ENCODE measurements around the gene AQP9. TPM values are rescaled to one million over a fixed set of nuclear protein-coding genes. Genes with fewer than 3 reads are reported as not detected.
A peak's percentile ranks its signal among the peaks of the same experiment; 100 is the strongest.
"Not testable (repeated sequence)": the region's sequence is repeated elsewhere in the genome, so short reads cannot be mapped to it uniquely, and the experiment has no call there.

The AQP9 gene, protein sequence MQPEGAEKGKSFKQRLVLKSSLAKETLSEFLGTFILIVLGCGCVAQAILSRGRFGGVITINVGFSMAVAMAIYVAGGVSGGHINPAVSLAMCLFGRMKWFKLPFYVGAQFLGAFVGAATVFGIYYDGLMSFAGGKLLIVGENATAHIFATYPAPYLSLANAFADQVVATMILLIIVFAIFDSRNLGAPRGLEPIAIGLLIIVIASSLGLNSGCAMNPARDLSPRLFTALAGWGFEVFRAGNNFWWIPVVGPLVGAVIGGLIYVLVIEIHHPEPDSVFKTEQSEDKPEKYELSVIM
- total RNA-seq (2014; rRNA removed; shearing (Covaris generic)), result 0.53 and 0.67 TPM in 2 replicates

DNA sequence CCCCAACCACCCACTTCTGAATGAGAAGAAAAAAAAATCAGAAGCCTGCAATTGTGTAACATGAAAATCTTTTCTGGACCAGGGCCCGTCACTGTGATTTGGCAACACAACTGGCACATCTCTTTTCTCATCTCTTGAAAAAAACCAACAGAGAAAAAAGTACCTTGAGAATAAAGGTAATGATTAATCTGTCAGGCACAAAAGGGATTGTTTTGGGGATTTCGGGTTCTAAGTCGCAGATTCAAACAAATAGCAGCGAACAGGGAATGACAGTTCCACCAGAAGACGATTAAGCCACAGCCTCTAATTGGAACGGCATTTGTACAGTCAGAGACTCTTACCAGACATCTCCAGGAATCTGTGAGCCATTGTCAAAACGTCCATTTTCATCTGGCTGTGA is at the start of gene AQP9:
Gene AQP9, plus strand, starts transcription at position 276 of the 400 bp plus-strand sequence. CDS start 185 bp downstream, outside the sequence.
- 0 out of 2 replicates have a peak, but pooled peaks cover under 1% of the 10 kb centered on the region for H3K4me1 ChIP-seq

DNA sequence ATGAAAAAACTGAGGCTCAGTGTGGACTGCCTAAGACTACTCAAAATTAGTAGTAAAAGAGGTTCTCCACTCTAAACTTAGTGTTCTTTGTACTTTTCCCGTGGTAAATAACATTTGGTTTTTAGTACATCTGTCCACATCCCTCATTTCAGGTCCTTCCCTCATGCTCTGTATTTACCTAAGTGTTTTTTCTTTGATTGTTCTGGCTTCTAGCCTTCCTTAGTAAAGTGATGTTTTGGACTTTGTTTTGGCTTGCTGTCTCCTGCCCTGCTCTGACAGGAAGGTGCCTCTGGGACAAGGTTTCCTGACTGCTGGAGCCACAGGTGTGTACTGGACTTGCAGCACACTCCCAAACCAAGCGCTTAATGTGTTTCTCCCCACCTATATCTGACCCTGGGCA is 42.8 kb upstream of the AQP9 start:
- no peaks in the 10 kb centered on the region for H3K36me3 ChIP-seq

More for the DNA sequence above, at the start of gene AQP9:
- H3K36me3 ChIP-seq, result no peaks in the 10 kb centered on the region
- H3K27ac ChIP-seq, result no peak within 1 kb of the TSS
- no peak within 1 kb of the TSS for H3K4me3 ChIP-seq
- no peaks in the 10 kb centered on the region for H3K27me3 ChIP-seq
- no peaks in the 10 kb centered on the region for H3K9me3 ChIP-seq (replicated peaks)
- DNase-seq, result no peak

DNA sequence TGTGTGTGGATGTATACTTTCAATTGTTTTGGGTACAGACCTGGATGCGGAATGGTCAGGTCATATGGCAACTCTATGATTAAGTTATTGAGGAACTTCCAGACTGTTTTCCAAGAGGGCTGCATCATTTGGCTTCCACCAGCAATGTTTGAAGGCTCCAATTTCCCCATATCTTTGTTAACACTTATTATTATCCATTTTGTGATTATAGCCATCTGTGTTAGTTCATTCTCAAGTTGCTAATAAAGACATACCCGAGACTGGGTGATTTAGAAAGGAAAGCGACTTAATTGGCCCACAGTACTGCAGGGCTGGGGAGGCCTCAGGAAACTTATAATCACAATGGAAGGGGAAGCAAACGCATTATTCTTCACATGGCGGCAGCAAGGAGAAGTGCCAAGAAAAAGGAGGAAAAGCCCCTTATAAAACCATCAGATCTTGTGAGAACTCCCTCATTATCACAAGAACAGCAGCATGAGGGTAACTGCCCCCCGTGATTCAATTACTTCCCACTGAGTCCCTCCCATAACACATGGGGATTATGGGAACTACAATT is 41.6 kb upstream of the AQP9 start:
- no peak overlapping the region for H3K27ac ChIP-seq
- no peaks in the 10 kb centered on the region for H3K4me1 ChIP-seq
- DNase-seq, result no peak

More for the DNA sequence above, 42.8 kb upstream of the AQP9 start:
- H3K4me1 ChIP-seq, result no peaks in the 10 kb centered on the region
- no peak overlapping the region for H3K4me3 ChIP-seq
- H3K27me3 ChIP-seq, result no peaks in the 10 kb centered on the region
- H3K9me3 ChIP-seq (replicated peaks), result no peaks in the 10 kb centered on the region; the same call in 1 of the 2 replicates
- no peak overlapping the region for H3K27ac ChIP-seq
- DNase-seq, result no peak

DNA sequence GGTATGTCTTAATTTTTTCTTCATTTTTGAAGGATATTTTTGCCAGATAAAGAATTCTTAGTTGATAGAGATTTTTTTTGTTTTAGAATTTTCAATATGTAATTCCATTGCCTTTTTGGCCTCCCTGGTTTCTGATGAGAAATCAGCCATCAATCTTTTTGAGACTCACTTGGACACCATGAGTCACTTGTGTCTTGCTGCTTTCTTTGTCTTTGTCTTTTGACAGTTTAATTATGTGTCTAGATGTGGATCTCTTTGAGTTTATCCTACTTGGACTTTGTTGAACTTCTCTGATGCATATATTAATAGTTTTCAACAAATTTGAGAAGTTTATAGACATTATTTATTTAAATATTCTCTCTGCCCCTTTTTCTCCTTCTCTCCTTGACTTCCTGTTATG is 34.7 kb upstream of the AQP9 start:
- H3K9me3 ChIP-seq (replicated peaks), result no peaks in the 10 kb centered on the region
- H3K27me3 ChIP-seq, result no peaks in the 10 kb centered on the region
- no peak for DNase-seq
- no peaks in the 10 kb centered on the region for H3K4me1 ChIP-seq
- H3K27ac ChIP-seq, result no peak overlapping the region
- no peaks in the 10 kb centered on the region for H3K36me3 ChIP-seq
- H3K4me3 ChIP-seq, result no peak overlapping the region

More for the DNA sequence above, 41.6 kb upstream of the AQP9 start:
- Histone ChIP-seq H3K9me3 (replicated peaks) (no peaks in the 10 kb centered on the region), H3K4me3 (no peak overlapping the region), H3K36me3 (no peaks in the 10 kb centered on the region), H3K27me3 (no peaks in the 10 kb centered on the region)

DNA sequence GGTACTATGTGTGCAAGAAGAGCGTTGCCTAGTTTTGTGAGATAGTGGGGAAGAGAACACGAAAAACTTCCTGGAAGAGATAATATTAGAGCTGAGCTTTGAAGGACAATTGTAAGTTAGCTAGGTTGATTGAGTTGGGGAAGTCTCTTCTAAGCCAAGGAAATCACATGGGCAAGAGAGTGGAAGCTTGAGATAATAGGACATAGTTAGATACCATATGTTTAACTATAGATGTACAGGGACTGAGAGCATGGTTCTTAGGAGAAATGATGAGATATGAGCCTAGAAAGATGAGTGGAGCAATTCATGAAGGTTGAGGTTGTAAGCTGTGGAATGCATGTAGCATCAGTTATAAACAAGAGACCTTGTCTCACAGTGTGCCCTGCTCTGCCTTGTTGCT is 30.1 kb upstream of the AQP9 start:
- Histone ChIP-seq H3K36me3 (no peaks in the 10 kb centered on the region), H3K4me1 (peaks cover 12% of the 10 kb centered on the region), H3K9me3 (replicated peaks) (no peaks in the 10 kb centered on the region), H3K27me3 (no peaks in the 10 kb centered on the region), H3K4me3 (no peak overlapping the region), H3K27ac (no peak overlapping the region)
- no peak for DNase-seq

DNA sequence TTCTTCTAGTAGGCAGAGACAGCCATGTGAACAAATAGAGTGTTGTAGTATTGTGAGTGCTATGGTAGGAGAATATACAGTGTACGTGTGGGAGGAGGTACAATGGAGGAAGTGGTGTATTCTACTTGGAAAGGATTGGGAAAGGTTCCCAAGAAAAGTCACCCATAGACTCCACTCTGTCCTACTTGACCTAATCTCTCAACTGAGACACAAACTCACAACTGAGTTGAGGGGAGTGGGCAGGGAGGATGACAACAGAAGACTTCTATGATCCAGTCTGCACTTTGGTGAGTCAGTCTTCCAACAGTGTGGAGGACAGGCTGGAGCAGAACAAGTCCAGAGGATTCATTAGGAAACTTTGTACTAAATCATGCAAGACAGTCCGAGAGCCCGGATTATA is 28.8 kb upstream of the AQP9 start:
- no peak for DNase-seq
- Histone ChIP-seq H3K27me3 (no peaks in the 10 kb centered on the region), H3K9me3 (replicated peaks) (no peaks in the 10 kb centered on the region), H3K4me1 (peaks cover 20% of the 10 kb centered on the region), H3K36me3 (no peaks in the 10 kb centered on the region), H3K27ac (no peak overlapping the region), H3K4me3 (no peak overlapping the region)

DNA sequence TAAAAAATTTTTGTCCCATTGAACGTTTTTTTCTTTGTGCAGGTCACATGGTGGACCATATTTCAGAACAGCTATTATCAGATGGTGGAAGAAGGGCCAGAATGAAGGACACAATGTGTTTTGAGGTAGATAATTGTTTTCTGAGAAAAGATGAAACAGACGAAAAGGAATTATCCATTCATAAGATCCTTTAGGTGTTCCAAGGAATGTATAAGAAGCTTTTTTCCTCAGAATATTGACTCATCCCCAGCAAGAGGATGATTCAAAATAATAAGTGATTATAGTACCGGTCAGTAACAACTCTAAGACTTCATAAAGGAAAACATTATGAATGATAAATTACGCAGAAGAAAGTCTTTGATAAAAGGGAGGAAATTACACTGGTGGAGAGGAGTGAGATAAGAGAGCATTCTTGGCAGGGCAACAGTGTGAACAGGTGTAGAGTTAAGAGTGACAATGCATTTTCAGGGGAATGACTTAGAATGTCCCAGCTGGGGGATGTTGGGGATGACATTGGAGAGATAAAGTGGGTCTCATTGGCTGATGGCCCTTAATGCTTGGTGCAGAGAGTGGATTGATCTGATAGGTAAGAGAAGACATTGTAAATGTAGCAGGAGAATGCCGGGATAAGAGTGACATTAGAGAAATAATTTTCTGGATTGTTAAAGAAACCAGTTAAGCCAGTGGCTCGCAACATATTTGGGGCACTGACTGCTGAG is 27.0 kb upstream of the AQP9 start:
- peak in 1 of 2 experiments; percentile 19 for DNase-seq
- no peak overlapping the region for H3K27ac ChIP-seq
- peaks cover 20% of the 10 kb centered on the region for H3K4me1 ChIP-seq
- H3K36me3 ChIP-seq, result no peaks in the 10 kb centered on the region
- no peak overlapping the region for H3K4me3 ChIP-seq
- no peaks in the 10 kb centered on the region for H3K9me3 ChIP-seq (replicated peaks)
- H3K27me3 ChIP-seq, result no peaks in the 10 kb centered on the region

DNA sequence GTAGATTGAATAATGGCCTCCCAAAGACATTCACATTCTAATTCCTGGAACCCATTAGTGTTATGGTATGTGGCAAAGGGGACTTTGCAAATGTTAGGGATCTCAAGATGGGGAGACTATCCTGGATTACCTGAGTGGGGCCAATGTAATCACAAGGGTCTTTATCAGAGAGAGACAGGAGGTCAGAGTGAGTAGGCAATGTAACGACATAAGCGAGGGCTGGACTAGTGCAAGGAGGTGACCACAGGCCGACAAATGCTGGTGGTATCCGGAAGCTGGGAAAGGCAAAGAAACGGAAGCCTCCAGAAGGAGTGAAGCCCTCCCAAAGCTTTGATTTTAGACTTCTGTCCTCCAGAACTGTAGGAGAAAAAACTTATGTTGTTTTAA is 26.5 kb upstream of the AQP9 start:
- Histone ChIP-seq H3K27ac (no peak overlapping the region), H3K4me1 (peaks cover 20% of the 10 kb centered on the region), H3K27me3 (no peaks in the 10 kb centered on the region), H3K9me3 (replicated peaks) (no peaks in the 10 kb centered on the region), H3K36me3 (no peaks in the 10 kb centered on the region), H3K4me3 (no peak overlapping the region)
- no peak for DNase-seq

DNA sequence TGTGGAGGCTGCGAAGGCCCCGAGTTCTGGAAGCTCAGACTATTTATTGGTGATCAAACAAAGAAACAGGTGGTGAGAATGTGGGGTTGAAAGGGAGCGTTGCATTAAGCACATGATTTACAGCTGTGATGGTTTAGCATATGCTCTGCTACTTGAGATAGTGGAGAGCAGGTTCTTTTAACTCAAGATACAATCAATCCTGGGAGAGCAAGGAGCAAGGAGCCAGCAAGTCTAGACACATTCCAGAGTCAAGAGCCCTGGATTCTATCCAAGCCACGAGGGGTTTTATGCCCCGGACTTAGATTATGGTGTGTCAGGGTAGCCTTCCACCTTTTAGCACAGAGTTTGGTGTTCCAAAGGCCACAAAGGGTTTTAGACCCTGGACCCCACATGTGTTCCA is 24.8 kb upstream of the AQP9 start:
- DNase-seq, result peak; percentile 65 to 72
- H3K4me1 ChIP-seq, result peaks cover 20% of the 10 kb centered on the region
- not testable (repeated sequence) for H3K9me3 ChIP-seq (replicated peaks); H3K36me3 ChIP-seq; H3K27me3 ChIP-seq; H3K4me3 ChIP-seq
- H3K27ac ChIP-seq, result peak overlapping the region; percentile 30; the same call in 1 of the 2 replicates

DNA sequence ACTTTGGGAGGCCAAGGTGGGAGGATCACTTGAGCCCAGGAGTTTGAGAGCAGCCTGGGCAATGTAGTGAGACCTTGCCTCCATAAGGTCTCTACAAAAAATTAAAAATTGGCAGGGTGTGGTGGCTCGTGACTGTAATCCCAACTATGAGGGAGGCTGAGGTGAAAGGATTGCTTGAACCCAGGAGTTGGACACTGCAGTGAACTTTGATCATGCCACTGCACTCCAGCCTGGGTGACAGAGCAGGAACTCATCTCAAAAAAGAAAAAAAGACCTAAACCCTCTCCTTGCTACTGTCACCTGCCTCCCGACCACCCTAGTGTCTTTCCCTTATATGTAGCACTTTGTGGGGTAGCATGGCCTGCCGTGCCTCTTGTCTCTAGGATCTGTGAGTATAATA is 23.8 kb upstream of the AQP9 start:
- no peaks in the 10 kb centered on the region for H3K36me3 ChIP-seq
- H3K27ac ChIP-seq, result no peak overlapping the region

DNA sequence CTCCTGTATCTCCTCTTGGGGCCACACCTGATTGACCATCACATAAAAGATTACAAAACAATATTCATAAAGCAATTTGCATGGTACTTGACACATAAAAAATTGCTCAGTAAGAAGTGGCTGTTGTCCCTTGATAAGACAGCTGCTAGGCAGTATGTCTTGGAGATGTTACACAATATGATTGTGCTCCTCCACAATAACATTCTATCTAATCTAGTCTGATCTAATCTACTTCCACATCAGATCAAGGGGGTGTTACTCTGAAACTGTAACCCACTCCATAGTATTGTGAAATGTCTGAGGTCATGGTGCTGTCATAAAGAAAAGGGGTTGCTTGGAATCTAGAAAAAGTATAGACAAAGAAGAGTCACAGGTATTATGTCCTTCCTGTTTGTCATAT is 23.4 kb upstream of the AQP9 start:
- Histone ChIP-seq H3K27me3 (no peaks in the 10 kb centered on the region), H3K9me3 (replicated peaks) (no peaks in the 10 kb centered on the region), H3K4me3 (no peak overlapping the region), H3K4me1 (peaks cover 20% of the 10 kb centered on the region), H3K36me3 (no peaks in the 10 kb centered on the region), H3K27ac (no peak overlapping the region)
- DNase-seq, result no peak

More for the DNA sequence above, 23.8 kb upstream of the AQP9 start:
- no peak for DNase-seq
- H3K27me3 ChIP-seq, result no peaks in the 10 kb centered on the region
- H3K4me1 ChIP-seq, result peaks cover 20% of the 10 kb centered on the region
- no peaks in the 10 kb centered on the region for H3K9me3 ChIP-seq (replicated peaks)
- H3K4me3 ChIP-seq, result no peak overlapping the region

DNA sequence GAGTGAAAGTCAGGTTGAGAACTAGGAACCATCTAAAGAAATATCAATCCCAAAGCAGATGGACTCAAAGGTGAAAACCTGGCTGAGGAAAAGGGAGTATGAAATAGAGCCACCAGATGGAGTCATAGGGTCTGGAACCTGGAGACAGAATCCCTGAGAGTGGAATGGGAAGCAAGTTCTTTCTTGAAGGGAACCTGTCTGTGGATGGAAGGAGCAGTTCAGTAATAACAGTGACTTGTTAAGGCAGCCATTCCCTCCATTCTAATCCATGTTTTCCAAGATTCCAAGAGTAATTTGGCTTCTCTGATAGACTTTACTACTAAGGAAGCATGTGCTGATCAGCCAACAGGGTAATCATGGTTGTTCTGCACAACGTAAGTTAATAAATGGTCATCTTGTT is 22.5 kb upstream of the AQP9 start:
- no peaks in the 10 kb centered on the region for H3K36me3 ChIP-seq
- peak in 1 of 2 experiments; percentile 37 for DNase-seq

DNA sequence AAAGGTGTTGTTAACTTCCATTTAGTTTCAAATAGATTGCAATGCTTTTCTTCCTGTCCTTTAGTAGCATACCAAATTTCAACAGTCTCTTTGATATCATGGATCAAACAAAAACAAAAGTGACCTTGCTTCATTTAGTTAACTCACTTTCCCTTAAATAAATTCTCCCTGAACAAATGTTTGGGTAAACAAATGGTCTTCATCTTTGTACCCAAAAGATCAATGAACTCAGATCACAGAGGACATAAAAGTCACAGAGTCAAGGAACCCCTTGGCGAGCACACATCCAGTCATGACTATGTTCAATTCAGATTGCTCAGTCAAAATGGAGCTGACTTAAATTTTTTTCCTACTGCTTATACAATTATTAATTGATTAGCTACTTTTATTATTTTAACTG is 20.6 kb upstream of the AQP9 start:
- Histone ChIP-seq H3K27ac (no peak overlapping the region), H3K4me1 (peaks cover 13% of the 10 kb centered on the region), H3K27me3 (no peaks in the 10 kb centered on the region), H3K36me3 (no peaks in the 10 kb centered on the region), H3K4me3 (no peak overlapping the region), H3K9me3 (replicated peaks) (no peaks in the 10 kb centered on the region)
- DNase-seq, result no peak

More for the DNA sequence above, 22.5 kb upstream of the AQP9 start:
- no peaks in the 10 kb centered on the region for H3K9me3 ChIP-seq (replicated peaks)
- no peak overlapping the region for H3K27ac ChIP-seq
- no peak overlapping the region for H3K4me3 ChIP-seq
- peaks cover 20% of the 10 kb centered on the region for H3K4me1 ChIP-seq
- H3K27me3 ChIP-seq, result no peaks in the 10 kb centered on the region

DNA sequence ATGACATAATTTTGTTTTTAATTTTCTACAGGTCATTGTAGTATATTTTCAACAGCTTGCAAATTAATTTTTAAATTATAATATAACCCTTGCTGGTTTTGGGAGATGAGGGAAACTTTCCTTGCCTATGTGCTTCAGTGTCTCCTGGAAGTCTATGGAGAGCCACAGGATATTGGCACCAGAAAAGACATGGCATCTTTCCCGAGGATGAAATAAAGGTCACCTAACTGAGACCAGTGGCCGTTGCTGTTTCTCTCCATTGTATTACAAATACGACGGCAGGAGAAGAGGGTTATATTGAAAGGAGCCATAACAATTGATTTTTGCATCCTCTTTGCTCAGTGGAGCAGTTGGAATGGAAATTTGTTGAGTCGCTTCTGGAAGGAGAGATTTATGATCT is 19.9 kb upstream of the AQP9 start:
- no peak overlapping the region for H3K27ac ChIP-seq
- peaks cover 7% of the 10 kb centered on the region; the same call in 1 of the 2 replicates for H3K4me1 ChIP-seq
- no peaks in the 10 kb centered on the region for H3K27me3 ChIP-seq
- no peak for DNase-seq
- H3K36me3 ChIP-seq, result no peaks in the 10 kb centered on the region
- no peak overlapping the region for H3K4me3 ChIP-seq
- H3K9me3 ChIP-seq (replicated peaks), result no peaks in the 10 kb centered on the region

DNA sequence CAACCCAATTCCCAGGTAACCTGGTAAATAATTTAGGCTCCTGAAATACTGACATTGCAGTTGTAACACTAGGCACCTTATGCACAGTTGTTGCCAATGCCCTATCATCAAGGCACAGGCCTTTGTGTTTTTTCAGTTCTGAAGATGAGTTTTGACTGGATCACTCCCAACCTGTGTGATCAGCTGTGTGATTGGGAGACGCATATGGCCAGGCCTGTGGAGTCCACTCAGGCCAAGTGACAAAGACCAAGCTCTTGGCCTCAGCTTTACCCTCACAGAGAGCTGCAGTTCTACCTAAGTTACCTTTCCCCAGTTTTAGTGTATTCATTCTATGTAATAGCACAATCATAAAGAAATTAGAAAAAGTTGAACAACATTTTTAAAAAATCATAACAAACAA is 19.2 kb upstream of the AQP9 start:
- no peak overlapping the region for H3K4me3 ChIP-seq
- H3K9me3 ChIP-seq (replicated peaks), result no peaks in the 10 kb centered on the region
- H3K27me3 ChIP-seq, result no peaks in the 10 kb centered on the region
- H3K27ac ChIP-seq, result no peak overlapping the region
- peaks cover under 1% of the 10 kb centered on the region; the same call in 1 of the 2 replicates for H3K4me1 ChIP-seq
- no peak for DNase-seq
- H3K36me3 ChIP-seq, result no peaks in the 10 kb centered on the region
